ENCODE data around the gene SLC22A2.

GRCh38 chr6:160277144-160277543 lies 18.5 kb upstream of the SLC22A2 start:
- TF ChIP-seq POLR2AphosphoS5 (IDR thresholded peaks at IDR 0.05; ENCODE audit: low read depth, low read length), result no peak
- TF ChIP-seq REST (IDR thresholded peaks at IDR 0.05; ENCODE audit: insufficient read depth in 1 of 2, low read depth in 2 of 2, low read length in 2 of 2), result no peak
- TF ChIP-seq TAF1 (IDR thresholded peaks at IDR 0.05; ENCODE audit: borderline replicate concordance, insufficient read depth, low read length), result no peak
